Measurements from ENCODE around the gene PLCD3. TPM values are rescaled to one million over a fixed set of nuclear protein-coding genes. Genes with fewer than 3 reads are reported as not detected.

PLCD3 gene, protein sequence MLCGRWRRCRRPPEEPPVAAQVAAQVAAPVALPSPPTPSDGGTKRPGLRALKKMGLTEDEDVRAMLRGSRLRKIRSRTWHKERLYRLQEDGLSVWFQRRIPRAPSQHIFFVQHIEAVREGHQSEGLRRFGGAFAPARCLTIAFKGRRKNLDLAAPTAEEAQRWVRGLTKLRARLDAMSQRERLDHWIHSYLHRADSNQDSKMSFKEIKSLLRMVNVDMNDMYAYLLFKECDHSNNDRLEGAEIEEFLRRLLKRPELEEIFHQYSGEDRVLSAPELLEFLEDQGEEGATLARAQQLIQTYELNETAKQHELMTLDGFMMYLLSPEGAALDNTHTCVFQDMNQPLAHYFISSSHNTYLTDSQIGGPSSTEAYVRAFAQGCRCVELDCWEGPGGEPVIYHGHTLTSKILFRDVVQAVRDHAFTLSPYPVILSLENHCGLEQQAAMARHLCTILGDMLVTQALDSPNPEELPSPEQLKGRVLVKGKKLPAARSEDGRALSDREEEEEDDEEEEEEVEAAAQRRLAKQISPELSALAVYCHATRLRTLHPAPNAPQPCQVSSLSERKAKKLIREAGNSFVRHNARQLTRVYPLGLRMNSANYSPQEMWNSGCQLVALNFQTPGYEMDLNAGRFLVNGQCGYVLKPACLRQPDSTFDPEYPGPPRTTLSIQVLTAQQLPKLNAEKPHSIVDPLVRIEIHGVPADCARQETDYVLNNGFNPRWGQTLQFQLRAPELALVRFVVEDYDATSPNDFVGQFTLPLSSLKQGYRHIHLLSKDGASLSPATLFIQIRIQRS
- 39.1 and 45.8 TPM in 2 replicates for total RNA-seq

DNA sequence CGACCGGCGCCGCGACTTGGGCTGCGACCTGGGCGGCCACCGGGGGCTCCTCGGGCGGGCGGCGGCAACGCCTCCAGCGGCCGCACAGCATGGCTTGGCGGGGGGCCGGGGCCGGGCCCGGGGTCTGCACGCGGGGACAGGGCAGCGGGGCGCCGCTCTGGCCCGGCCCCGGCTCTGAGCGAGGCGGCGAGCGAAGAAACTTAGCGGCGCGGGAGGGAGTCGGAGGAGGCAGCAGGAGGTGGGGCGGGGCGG lies at the start of gene PLCD3:
Gene PLCD3 (minus strand): TSS at position 196 of the 252 bp plus-strand sequence. CDS start 105 bp downstream, at position 91.

DNA sequence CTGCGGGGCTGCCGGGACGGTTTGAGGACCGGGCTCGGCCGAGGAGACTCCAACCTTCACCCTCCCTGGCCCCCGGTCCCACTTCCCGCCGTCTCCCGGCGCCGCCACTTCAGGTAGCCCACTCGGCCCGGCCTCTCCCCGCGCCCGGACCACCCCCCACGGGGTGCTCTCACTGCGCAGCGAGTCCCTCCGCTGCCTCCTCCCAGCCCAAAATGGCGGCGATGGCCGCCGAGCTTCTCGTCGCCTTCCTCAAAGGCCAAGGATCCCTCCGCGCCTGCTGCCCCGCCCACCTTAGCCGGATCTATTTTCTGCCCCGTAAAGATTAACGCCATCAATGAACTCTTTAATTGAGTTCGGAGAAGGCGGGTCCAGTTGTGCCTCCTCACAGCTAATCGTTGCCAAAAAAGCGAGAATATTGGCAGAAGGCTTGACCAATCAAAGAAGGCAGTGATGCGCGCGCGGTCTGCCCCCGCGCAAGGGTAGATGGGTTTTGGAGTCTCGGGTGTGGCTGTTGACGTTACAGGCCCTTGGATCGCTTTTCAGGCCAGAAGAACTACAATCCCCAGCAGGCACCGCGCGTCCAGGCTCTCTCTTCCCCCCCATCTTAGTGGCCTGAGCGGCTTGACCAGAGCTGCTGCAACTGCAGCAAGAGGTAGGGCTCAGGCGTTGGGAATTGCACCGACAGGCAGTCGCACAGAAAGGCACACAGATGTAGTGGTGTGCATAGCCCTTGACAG lies 29.1 kb upstream of the PLCD3 start, which contains the start of gene HEXIM2:
Gene HEXIM2 (plus strand): TSS at position 588 of the 737 bp plus-strand sequence. CDS start 919 bp downstream, outside the sequence.

DNA sequence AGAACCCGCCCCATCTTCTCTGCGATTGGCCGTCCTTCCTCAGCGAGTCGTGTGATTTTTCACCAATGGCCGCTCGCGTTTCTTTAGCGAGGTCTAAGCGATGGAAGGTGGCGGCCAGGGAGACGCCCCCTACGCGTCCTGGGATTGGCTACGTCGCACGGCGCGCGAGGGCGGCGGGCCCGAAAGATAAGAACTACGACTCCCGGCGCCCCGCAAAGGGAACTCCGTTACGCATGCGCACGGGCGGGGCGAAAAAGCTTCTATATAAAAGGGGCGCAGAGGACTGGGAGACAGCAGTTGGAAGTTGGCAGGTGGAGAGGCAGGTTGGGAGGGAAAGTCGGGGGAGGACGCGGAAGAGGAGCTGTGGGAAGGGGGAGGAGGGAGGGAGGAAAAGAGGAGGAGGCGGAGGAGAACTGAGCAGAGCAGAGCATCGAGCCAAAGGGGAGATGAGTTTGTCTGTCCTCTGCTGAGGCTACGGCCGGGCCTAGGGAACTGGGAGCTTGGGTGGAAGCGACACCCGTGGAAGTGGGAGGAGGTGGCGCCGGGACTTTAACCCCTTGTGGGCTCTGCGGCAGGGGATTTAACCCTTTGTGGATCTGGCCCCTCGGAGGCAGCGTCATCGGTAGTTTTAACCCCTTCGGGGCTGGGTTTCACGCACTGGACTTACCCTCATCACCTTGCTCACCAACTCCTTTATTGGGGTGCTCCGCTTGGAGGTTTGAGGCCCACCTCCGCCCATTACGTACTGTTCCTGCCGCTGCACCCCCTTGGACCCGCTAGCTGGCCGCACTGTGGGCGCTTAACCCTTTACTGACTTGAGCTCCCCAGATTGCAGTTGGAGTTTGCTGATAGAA lies 16.1 kb upstream of the PLCD3 start, which contains the start of gene HEXIM1:
Gene HEXIM1 (plus strand): TSS at position 293 of the 854 bp plus-strand sequence. CDS start 716 bp downstream, outside the sequence.

DNA sequence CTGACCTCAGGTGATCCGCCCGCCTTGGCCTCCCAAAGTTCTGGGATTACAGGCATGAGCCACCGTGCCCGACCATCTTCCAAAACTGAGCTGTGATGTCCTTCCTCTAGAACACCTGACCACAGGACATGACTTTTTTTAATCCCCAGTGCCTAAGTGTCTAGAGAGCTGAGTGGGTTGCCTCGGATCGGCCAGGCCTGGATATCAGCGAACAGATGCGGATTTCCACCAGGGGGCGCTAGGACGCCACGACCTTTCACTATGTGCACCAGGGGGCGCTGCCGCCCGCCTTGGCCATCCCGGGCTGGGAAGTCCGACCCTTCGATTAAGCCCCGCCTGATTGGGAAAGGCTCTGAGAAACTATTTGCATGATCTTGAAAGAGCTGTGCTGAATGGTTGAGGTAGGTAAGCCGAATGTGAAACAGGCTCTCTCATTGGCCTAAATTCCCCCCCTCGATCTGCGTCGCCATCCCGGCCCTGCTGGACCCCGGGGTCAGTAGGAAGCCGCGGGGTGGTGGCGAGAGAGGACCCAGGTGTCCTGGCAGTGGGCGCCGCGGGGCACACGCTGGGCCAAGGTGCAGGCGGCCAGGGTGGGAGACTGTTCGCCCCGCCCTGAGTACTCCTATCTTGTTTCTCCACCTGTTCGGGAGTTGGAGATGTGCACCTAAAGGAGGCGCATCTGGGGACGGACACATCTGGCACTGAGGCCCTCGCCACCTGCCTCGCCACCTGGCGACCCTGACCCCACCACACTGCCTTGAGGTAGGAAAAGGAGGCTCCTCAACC lies 3.1 kb upstream of the PLCD3 start, which contains the start of gene ACBD4:
Gene ACBD4 (plus strand): TSS at position 496 of the 786 bp plus-strand sequence. CDS start 458 bp downstream, outside the sequence.

DNA sequence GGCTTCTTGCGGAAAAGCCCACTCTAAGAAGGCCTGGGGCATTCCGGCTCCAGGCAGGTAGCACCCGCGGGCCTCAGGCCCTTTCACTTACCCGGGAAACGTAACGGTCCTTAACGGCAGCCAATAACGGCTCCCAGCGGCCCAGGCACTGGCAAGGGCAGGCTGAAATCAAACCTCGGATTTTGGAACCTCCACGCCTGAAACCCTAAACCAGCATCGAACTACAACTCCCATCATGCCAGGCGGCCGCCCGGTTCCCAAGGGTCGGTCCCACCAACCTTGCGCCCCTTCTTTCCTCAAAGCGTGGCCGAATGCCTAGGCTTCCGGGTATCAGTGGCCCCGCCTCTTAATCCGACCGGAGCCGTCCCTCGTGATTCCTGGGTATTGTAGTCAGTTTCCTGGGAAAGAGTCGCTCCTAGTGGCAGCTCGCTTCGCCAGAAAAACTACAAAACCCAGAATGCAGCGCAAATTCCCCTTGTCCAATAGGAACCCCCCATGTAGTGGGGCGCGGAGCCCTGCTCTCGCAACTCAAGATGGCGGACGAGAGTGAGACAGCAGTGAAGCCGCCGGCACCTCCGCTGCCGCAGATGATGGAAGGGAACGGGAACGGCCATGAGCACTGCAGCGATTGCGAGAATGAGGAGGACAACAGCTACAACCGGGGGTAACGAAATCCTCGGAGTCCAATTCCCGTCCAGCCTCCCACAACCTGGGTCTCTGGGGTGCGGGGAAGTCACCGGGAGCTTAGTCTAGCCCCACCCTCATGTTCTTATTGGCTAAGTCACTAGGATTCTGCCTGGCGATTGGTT lies 71.3 kb downstream of the PLCD3 start, which contains the start of gene NMT1:
Gene NMT1 (plus strand): TSS at position 521 of the 809 bp plus-strand sequence. CDS start 13 bp downstream, at position 534.

Other genes starting within 250 kb of the PLCD3 start
- 68.9 and 75.3 TPM in 2 replicates for gene EFTUD2, start 233.1 kb downstream of the PLCD3 start, total RNA-seq
- 0.16 and 0.17 TPM in 2 replicates for gene GFAP, start 217.0 kb downstream of the PLCD3 start, total RNA-seq
- gene KIF18B, start 184.7 kb downstream of the PLCD3 start, total RNA-seq = 0.32 and 0.77 TPM in 2 replicates
- gene C1QL1, start 164.2 kb downstream of the PLCD3 start, total RNA-seq = 0.32 and 1.1 TPM in 2 replicates
- gene DCAKD, start 80.9 kb downstream of the PLCD3 start, total RNA-seq = 30.9 and 39.3 TPM in 2 replicates
- gene NMT1, start 71.2 kb downstream of the PLCD3 start, total RNA-seq = 55.5 and 80.2 TPM in 2 replicates
- gene ACBD4, start 3.2 kb upstream of the PLCD3 start, total RNA-seq = 5.8 and 7.4 TPM in 2 replicates
- 5.5 and 8.7 TPM in 2 replicates for gene HEXIM1, start 16.0 kb upstream of the PLCD3 start, total RNA-seq
- 13.8 and 17.3 TPM in 2 replicates for gene HEXIM2, start 29.4 kb upstream of the PLCD3 start, total RNA-seq
- 9.9 and 14.5 TPM in 2 replicates for gene FMNL1, start 89.4 kb upstream of the PLCD3 start, total RNA-seq
- not detected in 2 replicates for gene SPATA32, start 129.6 kb upstream of the PLCD3 start, total RNA-seq
- gene MAP3K14, start 184.5 kb upstream of the PLCD3 start, total RNA-seq = 4.1 and 4.6 TPM in 2 replicates

All from bronchial smooth muscle cell (primary cell).